Activated T-helper 17 cell treated with anti-CD3 and anti-CD28 coated beads, Interleukin-2, amount 50 U/mL, for 72 hours (primary cell): ENCODE results near the gene MUC5B. TPM values are rescaled to one million over a fixed set of nuclear protein-coding genes. Genes with fewer than 3 reads are reported as not detected.

Experiments used
- ATAC-seq: fragments of 150-1000 bp; cut with Tn5 transposase; replicated peaks from 2 replicates; pipeline ENCODE4 v1.10.0; 2021; ENCODE audit warnings: mild to moderate bottlenecking, moderate library complexity
- H3K27ac Mint-ChIP-seq: one replicate; pipeline ENCODE4 v1.8.0; 2022; ENCODE audit warnings: mixed read lengths
- H3K27me3 Mint-ChIP-seq: one replicate; pipeline ENCODE4 v1.8.0; 2022; ENCODE audit warnings: mixed read lengths
- H3K36me3 Mint-ChIP-seq: one replicate; pipeline ENCODE4 v1.8.0; 2022; ENCODE audit warnings: low read depth, mild to moderate bottlenecking, mixed read lengths
- H3K4me1 Mint-ChIP-seq: one replicate; pipeline ENCODE4 v1.8.0; 2022; ENCODE audit warnings: mixed read lengths
- H3K4me3 Mint-ChIP-seq: one replicate; pipeline ENCODE4 v1.8.0; 2022; ENCODE audit warnings: mild to moderate bottlenecking, mixed read lengths
- H3K9me3 Mint-ChIP-seq: one replicate; pipeline ENCODE4 v1.8.0; 2022; ENCODE audit warnings: mixed read lengths
- total RNA-seq, 2 donors: library from RNA; stranded (reverse); gene quantifications; one replicate each; pipeline ENCODE4 v1.2.3, GENCODE V29; 2022

Gene MUC5B
- total RNA-seq, 2 donors from 2014 or later: not detected

DNA sequence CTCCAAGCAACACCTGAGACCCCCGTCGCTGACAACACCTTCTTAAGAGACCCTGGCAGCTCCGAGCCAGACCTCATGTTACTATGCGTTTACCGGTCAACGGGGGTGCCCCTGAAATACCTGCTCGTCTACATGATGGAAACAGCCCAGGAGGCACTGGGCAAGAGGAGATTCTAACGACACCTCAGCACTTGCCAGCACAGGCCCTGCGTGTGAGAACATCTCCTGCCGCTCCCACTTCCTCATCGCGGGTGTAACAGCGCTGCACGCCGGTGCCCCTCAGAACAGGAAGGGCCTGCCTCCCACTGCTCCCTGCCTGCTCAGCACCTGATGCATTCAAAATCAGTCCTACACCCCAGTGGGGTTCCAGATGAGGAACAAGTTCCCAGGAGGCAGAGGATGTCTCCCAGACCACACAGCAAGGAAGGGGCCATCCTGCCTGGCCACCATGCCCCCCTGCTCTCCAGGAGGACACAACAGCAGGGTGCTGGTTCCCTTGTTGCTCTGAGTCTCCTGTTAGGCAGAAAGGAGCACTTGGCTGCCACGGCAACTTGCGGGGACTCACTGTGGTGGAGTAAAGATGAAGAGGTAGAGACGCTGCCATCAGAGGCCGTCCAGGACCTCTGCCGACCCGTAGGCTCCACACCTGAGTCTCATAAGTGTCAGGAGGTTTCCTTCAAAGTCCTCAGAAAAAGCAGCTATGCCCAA lies 84.5 kb downstream of the MUC5B start:
- H3K4me3 Mint-ChIP-seq: peak overlapping the region; percentile 73
- peaks cover 25% of the 10 kb centered on the region for H3K4me1 Mint-ChIP-seq
- peaks cover 4% of the 10 kb centered on the region for H3K9me3 Mint-ChIP-seq
- no peak for ATAC-seq
- H3K36me3 Mint-ChIP-seq: peaks cover 16% of the 10 kb centered on the region
- no peaks in the 10 kb centered on the region for H3K27me3 Mint-ChIP-seq
- H3K27ac Mint-ChIP-seq: no peak overlapping the region

DNA sequence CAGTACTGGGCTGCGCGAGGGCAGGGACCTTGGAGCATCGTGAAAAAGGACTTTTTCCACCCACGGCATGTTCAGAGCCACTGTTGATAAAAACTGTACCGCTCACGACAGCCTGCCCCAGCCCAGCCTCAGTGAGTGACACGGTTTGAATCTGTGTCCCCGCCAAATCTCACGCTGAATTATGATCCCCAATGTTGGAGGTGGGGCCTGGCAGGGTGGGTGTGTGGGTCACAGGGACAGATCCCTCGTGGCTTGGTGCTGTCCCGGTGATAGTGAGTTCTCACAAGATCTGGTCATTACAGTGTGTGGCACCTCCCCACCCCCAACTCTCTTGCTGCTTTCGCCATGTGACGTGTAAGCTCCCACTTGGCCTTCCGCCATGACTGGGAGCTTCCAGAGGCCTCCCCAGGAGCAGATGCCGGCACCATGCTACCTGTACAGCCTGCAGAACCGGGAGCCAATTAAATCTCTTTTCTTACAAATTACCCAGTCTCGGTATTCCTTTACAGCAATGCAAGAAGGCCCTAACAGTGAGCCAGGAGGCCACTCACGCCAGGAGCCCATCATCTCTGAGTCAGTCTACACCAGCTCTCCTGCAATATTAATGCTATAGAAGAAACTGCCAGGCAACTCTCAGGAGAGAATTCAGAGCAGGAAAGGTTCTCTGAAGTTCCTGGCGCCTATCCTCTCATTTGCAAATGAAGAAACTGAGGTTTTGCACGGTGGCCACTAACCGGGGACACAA lies 85.3 kb downstream of the MUC5B start:
- ATAC-seq: no peak
- Mint-ChIP-seq H3K4me1 (peaks cover 18% of the 10 kb centered on the region), H3K9me3 (peaks cover 4% of the 10 kb centered on the region), H3K27ac (peak overlapping the region; percentile 63), H3K36me3 (peaks cover 11% of the 10 kb centered on the region), H3K27me3 (no peaks in the 10 kb centered on the region), H3K4me3 (peak overlapping the region; percentile 73)

DNA sequence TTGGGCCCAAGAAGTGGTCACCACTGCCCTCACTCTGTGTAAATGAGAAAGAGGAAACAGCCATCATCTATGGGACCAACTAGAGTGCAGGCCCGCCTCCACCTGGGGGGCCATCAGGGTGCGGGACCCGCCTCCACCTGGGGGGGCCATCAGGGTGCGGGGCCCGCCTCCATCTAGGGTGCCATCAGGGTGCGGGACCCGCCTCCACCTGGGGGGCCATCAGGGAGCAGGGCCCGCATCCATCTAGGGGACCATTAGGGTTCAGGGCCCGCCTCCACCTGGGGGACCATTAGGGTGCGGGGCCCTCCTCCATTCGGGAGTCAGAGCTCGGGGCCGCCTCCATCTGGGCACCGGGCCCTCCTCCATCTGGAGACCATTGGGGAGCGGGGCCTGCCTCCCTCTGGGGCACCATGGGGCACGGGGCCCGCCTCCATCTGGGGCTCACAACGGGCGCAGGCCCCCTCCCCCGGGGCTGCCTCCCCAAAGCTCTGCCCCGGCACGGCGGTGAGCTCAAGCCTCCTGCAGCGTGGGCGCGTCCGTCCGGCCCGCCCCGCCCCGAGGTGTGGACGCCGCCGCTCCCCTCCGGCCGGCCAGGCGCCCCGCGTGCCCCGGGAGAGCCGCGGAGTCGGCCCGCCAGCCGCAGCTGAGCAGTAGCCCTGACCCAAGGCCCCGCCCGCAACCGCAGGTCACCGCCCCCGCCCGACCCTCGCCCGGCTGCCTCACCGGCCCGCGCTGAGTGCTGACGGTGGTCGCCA lies 86.1 kb downstream of the MUC5B start:
- H3K27me3 Mint-ChIP-seq: no peaks in the 10 kb centered on the region
- H3K4me3 Mint-ChIP-seq: peak overlapping the region; percentile 73
- peaks cover 11% of the 10 kb centered on the region for H3K36me3 Mint-ChIP-seq
- ATAC-seq: peak; percentile 61
- peak overlapping the region; percentile 63 for H3K27ac Mint-ChIP-seq
- peaks cover 4% of the 10 kb centered on the region for H3K9me3 Mint-ChIP-seq
- H3K4me1 Mint-ChIP-seq: peaks cover 18% of the 10 kb centered on the region

DNA sequence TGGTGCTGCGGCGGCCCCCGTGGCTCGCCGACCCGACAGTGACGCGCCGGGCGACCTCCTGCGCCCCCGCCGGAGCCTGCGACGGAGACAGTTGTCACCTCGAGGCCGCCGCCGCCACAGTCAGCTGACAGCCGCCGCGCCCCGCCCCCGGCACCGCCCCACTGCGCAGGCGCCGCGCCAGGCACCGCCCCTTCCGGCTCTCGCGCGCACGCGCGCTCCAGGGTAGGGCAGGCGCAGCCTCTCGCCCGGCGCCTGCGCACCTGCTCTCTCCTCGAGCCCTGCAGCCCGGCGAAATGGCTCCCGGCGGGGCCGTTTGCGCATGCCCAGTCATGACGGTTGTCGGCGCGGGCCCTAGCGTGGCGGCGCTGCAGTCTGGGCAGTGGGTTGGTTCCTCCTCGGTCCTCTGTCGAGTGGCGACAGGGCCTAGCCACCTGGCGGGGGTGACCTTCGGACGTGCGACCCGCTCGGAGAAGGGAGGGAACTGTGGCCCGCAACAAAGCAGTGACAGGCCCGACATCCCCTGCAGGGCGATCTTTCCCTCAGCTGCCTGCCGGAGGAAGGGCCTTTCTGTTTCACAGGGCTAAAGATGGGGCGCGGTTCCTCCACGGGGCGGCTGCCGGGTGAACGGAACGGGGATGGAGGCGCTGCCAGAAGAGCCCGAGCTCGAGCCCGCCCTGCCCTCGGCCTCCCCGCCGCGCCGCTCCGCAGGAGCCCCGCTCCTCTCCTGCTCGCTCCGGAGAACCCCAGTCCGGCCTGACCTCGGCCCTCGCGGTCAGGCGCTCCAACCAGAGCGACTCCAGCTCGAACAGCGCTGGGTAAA lies 86.8 kb downstream of the MUC5B start, which contains the start of gene TOLLIP:
Gene TOLLIP, minus strand, starts transcription at position 135 of the 820 bp plus-strand sequence. Its CDS starts 134 bp downstream, at position 1.
- H3K27ac Mint-ChIP-seq: peak within 1 kb of the TSS; percentile 87
- peaks cover 5% of the 10 kb centered on the region for H3K36me3 Mint-ChIP-seq
- no peaks in the 10 kb centered on the region for H3K27me3 Mint-ChIP-seq
- H3K4me3 Mint-ChIP-seq: peak within 1 kb of the TSS; percentile 84
- ATAC-seq: peak; percentile 93
- peaks cover 18% of the 10 kb centered on the region for H3K4me1 Mint-ChIP-seq
- H3K9me3 Mint-ChIP-seq: peaks cover 4% of the 10 kb centered on the region

DNA sequence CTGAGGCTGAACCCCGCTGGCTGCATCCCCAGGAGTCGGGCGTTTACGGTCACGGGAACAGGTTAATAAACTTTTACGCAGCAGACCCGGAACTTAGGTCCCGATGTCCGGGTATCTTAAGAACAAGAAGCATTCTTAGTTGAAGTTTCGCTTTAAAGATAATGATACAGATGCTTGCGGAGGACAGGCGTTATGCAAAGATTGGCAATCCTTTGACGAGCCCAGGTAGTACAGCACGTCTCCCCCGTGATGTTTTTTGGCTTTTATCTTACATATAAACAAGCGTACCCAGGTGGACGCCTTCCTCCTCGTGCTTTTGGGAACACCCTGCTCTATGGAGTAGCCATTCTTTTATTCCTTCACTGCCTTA lies 87.4 kb downstream of the MUC5B start:
- Mint-ChIP-seq H3K4me3 (peak overlapping the region; percentile 84), H3K27me3 (no peaks in the 10 kb centered on the region), H3K27ac (peak overlapping the region; percentile 87), H3K4me1 (peaks cover 18% of the 10 kb centered on the region), H3K9me3 (peaks cover 4% of the 10 kb centered on the region), H3K36me3 (no peaks in the 10 kb centered on the region)
- ATAC-seq: no peak

DNA sequence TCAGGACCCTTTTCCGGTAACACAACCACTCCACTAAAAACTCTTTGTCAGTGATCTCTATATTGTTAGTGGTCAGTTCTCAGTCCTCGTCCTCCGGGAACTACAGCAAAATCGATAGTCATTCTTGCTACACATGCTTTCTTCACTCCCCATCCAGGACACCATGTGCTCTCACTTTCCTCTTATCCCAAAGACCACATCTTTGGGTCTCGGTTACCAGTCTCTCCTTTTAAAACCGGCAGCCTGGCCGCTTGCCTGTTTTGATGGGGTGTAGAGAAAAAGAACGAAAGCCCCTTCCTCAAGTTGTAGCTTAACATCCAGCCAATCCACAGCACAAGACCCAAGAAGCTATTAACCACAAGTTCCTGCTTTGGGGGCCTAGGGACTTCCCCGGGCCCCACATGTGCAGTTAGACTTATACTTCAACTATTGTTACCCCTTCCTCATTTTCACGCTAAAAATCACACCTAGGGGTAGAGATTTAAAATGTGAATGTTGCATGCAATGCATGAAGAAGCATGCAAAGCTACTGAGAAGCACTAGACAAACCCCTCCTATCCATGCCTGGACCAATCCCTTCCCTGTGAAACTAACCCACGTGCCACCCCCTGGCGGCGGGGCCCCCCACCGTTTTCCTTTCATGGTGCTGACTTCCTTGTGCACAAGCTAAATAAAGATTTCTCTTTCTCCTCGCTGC lies 88.1 kb downstream of the MUC5B start:
- peaks cover 18% of the 10 kb centered on the region for H3K4me1 Mint-ChIP-seq
- H3K4me3 Mint-ChIP-seq: peak overlapping the region; percentile 84
- no peaks in the 10 kb centered on the region for H3K27me3 Mint-ChIP-seq
- peaks cover 4% of the 10 kb centered on the region for H3K9me3 Mint-ChIP-seq
- H3K27ac Mint-ChIP-seq: peak overlapping the region; percentile 87
- H3K36me3 Mint-ChIP-seq: no peaks in the 10 kb centered on the region
- no peak for ATAC-seq

Other genes starting within 250 kb of the MUC5B start
- not detected for gene MUC6, start 186.3 kb upstream of the MUC5B start, total RNA-seq
- not detected for gene MUC2, start 148.2 kb upstream of the MUC5B start, total RNA-seq
- gene MUC5AC, start 65.1 kb upstream of the MUC5B start, total RNA-seq: not detected
- 10 to 100 TPM; 27.6 to 30.8 TPM for gene TOLLIP, start 86.6 kb downstream of the MUC5B start, total RNA-seq
- gene BRSK2, start 166.9 kb downstream of the MUC5B start, total RNA-seq: 1 to 10 TPM in 1 of 2 donors, under 1 TPM in 1; 0.09 to 3.3 TPM